ENCODE results near the gene VSTM2B.

Gene VSTM2B

GRCh38 chr19:29497241-29497640 lies 28.6 kb upstream of the VSTM2B start:
- no peaks in the 10 kb centered on the region; the same call in 1 of the 2 replicates for H3K27me3 ChIP-seq (ENCODE audit: insufficient read depth, low read length)
- H3K9me3 ChIP-seq (ENCODE audit: insufficient read depth, low read depth, low read length) = no peaks in the 10 kb centered on the region
- H3K36me3 ChIP-seq (ENCODE audit: insufficient read depth, low read length) = no peaks in the 10 kb centered on the region
- H3K4me1 ChIP-seq (ENCODE audit: insufficient read depth, low read length) = peaks cover 4% of the 10 kb centered on the region
- H3K9ac ChIP-seq (ENCODE audit: low read depth, low read length) = no peak overlapping the region
- no peak overlapping the region for H3K27ac ChIP-seq (ENCODE audit: low read depth, low read length)
- H3K4me3 ChIP-seq (ENCODE audit: low read length) = no peak overlapping the region
- WGBS = 93% methylated on average over 3 of the region's 3 CpGs

GRCh38 chr19:29497686-29498436 lies 27.9 kb upstream of the VSTM2B start:
- WGBS = 82% methylated on average over 12 of the region's 12 CpGs
- H3K9ac ChIP-seq (ENCODE audit: low read depth, low read length) = no peak overlapping the region
- H3K4me3 ChIP-seq (ENCODE audit: low read length) = no peak overlapping the region
- H3K9me3 ChIP-seq (ENCODE audit: insufficient read depth, low read depth, low read length) = no peaks in the 10 kb centered on the region
- H3K27ac ChIP-seq (ENCODE audit: low read depth, low read length) = no peak overlapping the region
- no peaks in the 10 kb centered on the region for H3K4me1 ChIP-seq (ENCODE audit: insufficient read depth, low read length)
- no peaks in the 10 kb centered on the region for H3K36me3 ChIP-seq (ENCODE audit: insufficient read depth, low read length)
- H3K27me3 ChIP-seq (ENCODE audit: insufficient read depth, low read length) = no peaks in the 10 kb centered on the region; the same call in 1 of the 2 replicates

- 83% methylated on average over 14 of the region's 14 CpGs for WGBS
Observed at GRCh38 chr19:29499261-29499920, 26.4 kb upstream of the VSTM2B start.

GRCh38 chr19:29499921-29500590 lies 25.7 kb upstream of the VSTM2B start:
- Histone ChIP-seq H3K36me3 (ENCODE audit: insufficient read depth, low read length) (no peaks in the 10 kb centered on the region), H3K27ac (ENCODE audit: low read depth, low read length) (no peak overlapping the region), H3K9ac (ENCODE audit: low read depth, low read length) (no peak overlapping the region), H3K27me3 (ENCODE audit: insufficient read depth, low read length) (no peaks in the 10 kb centered on the region), H3K4me3 (ENCODE audit: low read length) (no peak overlapping the region), H3K4me1 (ENCODE audit: insufficient read depth, low read length) (no peaks in the 10 kb centered on the region), H3K9me3 (ENCODE audit: insufficient read depth, low read depth, low read length) (no peaks in the 10 kb centered on the region)
- WGBS = 92% methylated on average over 18 of the region's 18 CpGs

More at GRCh38 chr19:29499261-29499920, 26.4 kb upstream of the VSTM2B start:
- Histone ChIP-seq H3K4me3 (ENCODE audit: low read length) (no peak overlapping the region), H3K9ac (ENCODE audit: low read depth, low read length) (no peak overlapping the region), H3K36me3 (ENCODE audit: insufficient read depth, low read length) (no peaks in the 10 kb centered on the region), H3K27ac (ENCODE audit: low read depth, low read length) (no peak overlapping the region), H3K4me1 (ENCODE audit: insufficient read depth, low read length) (no peaks in the 10 kb centered on the region), H3K27me3 (ENCODE audit: insufficient read depth, low read length) (no peaks in the 10 kb centered on the region), H3K9me3 (ENCODE audit: insufficient read depth, low read depth, low read length) (no peaks in the 10 kb centered on the region)

- no peak overlapping the region for H3K27ac ChIP-seq (ENCODE audit: low read depth, low read length)
- H3K36me3 ChIP-seq (ENCODE audit: insufficient read depth, low read length) = no peaks in the 10 kb centered on the region
- H3K4me3 ChIP-seq (ENCODE audit: low read length) = no peak overlapping the region
- no peaks in the 10 kb centered on the region for H3K9me3 ChIP-seq (ENCODE audit: insufficient read depth, low read depth, low read length)
- 92% methylated on average over 17 of the region's 18 CpGs for WGBS
- no peaks in the 10 kb centered on the region for H3K27me3 ChIP-seq (ENCODE audit: insufficient read depth, low read length)
- no peak overlapping the region for H3K9ac ChIP-seq (ENCODE audit: low read depth, low read length)
- no peaks in the 10 kb centered on the region for H3K4me1 ChIP-seq (ENCODE audit: insufficient read depth, low read length)
Observed at GRCh38 chr19:29501816-29502580, 23.8 kb upstream of the VSTM2B start.

- Histone ChIP-seq H3K27ac (ENCODE audit: low read depth, low read length) (no peak overlapping the region), H3K36me3 (ENCODE audit: insufficient read depth, low read length) (no peaks in the 10 kb centered on the region), H3K27me3 (ENCODE audit: insufficient read depth, low read length) (no peaks in the 10 kb centered on the region), H3K4me3 (ENCODE audit: low read length) (no peak overlapping the region), H3K9ac (ENCODE audit: low read depth, low read length) (no peak overlapping the region), H3K9me3 (ENCODE audit: insufficient read depth, low read depth, low read length) (no peaks in the 10 kb centered on the region), H3K4me1 (ENCODE audit: insufficient read depth, low read length) (no peaks in the 10 kb centered on the region)
- 94% methylated on average over 3 of the region's 3 CpGs for WGBS
Observed at GRCh38 chr19:29502581-29502850, 23.3 kb upstream of the VSTM2B start.

- no peak overlapping the region for H3K9ac ChIP-seq (ENCODE audit: low read depth, low read length)
- H3K9me3 ChIP-seq (ENCODE audit: insufficient read depth, low read depth, low read length) = no peaks in the 10 kb centered on the region
- H3K4me3 ChIP-seq (ENCODE audit: low read length) = no peak overlapping the region
- no peaks in the 10 kb centered on the region for H3K4me1 ChIP-seq (ENCODE audit: insufficient read depth, low read length)
- no peaks in the 10 kb centered on the region for H3K36me3 ChIP-seq (ENCODE audit: insufficient read depth, low read length)
- WGBS = 93% methylated on average over 12 of the region's 12 CpGs
- no peaks in the 10 kb centered on the region for H3K27me3 ChIP-seq (ENCODE audit: insufficient read depth, low read length)
- no peak overlapping the region for H3K27ac ChIP-seq (ENCODE audit: low read depth, low read length)
Observed at GRCh38 chr19:29503140-29503758, 22.5 kb upstream of the VSTM2B start.

- Histone ChIP-seq H3K36me3 (ENCODE audit: insufficient read depth, low read length) (no peaks in the 10 kb centered on the region), H3K9me3 (ENCODE audit: insufficient read depth, low read depth, low read length) (no peaks in the 10 kb centered on the region), H3K4me3 (ENCODE audit: low read length) (no peak overlapping the region), H3K9ac (ENCODE audit: low read depth, low read length) (no peak overlapping the region), H3K27ac (ENCODE audit: low read depth, low read length) (no peak overlapping the region), H3K27me3 (ENCODE audit: insufficient read depth, low read length) (no peaks in the 10 kb centered on the region), H3K4me1 (ENCODE audit: insufficient read depth, low read length) (no peaks in the 10 kb centered on the region)
- 89% methylated on average over 10 of the region's 10 CpGs for WGBS
Observed at GRCh38 chr19:29503785-29504184, 22.0 kb upstream of the VSTM2B start.

GRCh38 chr19:29504454-29504853 lies 21.3 kb upstream of the VSTM2B start:
- H3K9me3 ChIP-seq (ENCODE audit: insufficient read depth, low read depth, low read length) = no peaks in the 10 kb centered on the region
- H3K9ac ChIP-seq (ENCODE audit: low read depth, low read length) = no peak overlapping the region
- no peaks in the 10 kb centered on the region for H3K4me1 ChIP-seq (ENCODE audit: insufficient read depth, low read length)
- no peaks in the 10 kb centered on the region for H3K36me3 ChIP-seq (ENCODE audit: insufficient read depth, low read length)
- 94% methylated on average over 8 of the region's 8 CpGs for WGBS
- no peaks in the 10 kb centered on the region for H3K27me3 ChIP-seq (ENCODE audit: insufficient read depth, low read length)
- H3K27ac ChIP-seq (ENCODE audit: low read depth, low read length) = no peak overlapping the region
- no peak overlapping the region for H3K4me3 ChIP-seq (ENCODE audit: low read length)

- H3K9ac ChIP-seq (ENCODE audit: low read depth, low read length) = no peak overlapping the region
- H3K27ac ChIP-seq (ENCODE audit: low read depth, low read length) = no peak overlapping the region
- 89% methylated on average over 13 of the region's 13 CpGs for WGBS
- no peaks in the 10 kb centered on the region for H3K27me3 ChIP-seq (ENCODE audit: insufficient read depth, low read length)
- H3K4me3 ChIP-seq (ENCODE audit: low read length) = no peak overlapping the region
- no peaks in the 10 kb centered on the region for H3K36me3 ChIP-seq (ENCODE audit: insufficient read depth, low read length)
- H3K4me1 ChIP-seq (ENCODE audit: insufficient read depth, low read length) = no peaks in the 10 kb centered on the region
- H3K9me3 ChIP-seq (ENCODE audit: insufficient read depth, low read depth, low read length) = no peaks in the 10 kb centered on the region
Observed at GRCh38 chr19:29505097-29505824, 20.5 kb upstream of the VSTM2B start.
